AG09319 (cell line): ENCODE data around the gene JPH3.

Source experiments
- DNase-seq: peaks from one replicate; pipeline ENCODE4 v3.0.0-alpha.2; 2010; ENCODE audit warnings: low read depth; ENCODE audit errors: extremely low read depth
- TF ChIP-seq, protein P1 (sequence below): IDR thresholded peaks from 2 replicates; pipeline ENCODE4 v1.5.1; 2011; ENCODE audit warnings: low read depth, mild to moderate bottlenecking, inconsistent platforms, low read length, moderate library complexity

Gene JPH3

DNA sequence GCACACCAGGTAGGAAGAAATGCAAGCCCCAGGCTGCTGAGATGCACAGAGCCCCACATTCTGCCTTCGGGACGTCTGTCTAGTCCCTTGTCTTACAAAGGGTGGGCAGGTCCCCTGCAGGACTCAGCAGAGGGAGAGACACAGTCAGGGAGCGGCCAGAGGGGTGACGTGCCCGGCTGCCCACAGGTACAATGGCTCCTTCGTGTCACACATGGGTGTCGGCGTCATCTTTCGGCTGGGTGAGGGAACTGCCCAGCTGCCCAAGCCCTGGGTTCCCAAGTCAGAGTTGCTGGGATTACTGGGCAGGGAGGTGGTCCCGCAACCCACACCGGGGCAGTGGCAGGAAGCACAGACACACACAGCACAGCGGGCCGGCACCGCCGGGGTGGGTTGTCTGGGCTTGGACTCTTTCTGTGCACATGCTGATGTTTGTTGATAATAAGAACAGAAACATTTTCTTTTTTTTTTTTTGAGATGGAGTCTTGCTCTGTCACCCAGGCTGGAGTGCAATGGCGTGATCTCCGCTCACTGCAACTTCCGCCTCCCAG is 80.6 kb downstream of the JPH3 start:
- TF ChIP-seq, protein P1, sequence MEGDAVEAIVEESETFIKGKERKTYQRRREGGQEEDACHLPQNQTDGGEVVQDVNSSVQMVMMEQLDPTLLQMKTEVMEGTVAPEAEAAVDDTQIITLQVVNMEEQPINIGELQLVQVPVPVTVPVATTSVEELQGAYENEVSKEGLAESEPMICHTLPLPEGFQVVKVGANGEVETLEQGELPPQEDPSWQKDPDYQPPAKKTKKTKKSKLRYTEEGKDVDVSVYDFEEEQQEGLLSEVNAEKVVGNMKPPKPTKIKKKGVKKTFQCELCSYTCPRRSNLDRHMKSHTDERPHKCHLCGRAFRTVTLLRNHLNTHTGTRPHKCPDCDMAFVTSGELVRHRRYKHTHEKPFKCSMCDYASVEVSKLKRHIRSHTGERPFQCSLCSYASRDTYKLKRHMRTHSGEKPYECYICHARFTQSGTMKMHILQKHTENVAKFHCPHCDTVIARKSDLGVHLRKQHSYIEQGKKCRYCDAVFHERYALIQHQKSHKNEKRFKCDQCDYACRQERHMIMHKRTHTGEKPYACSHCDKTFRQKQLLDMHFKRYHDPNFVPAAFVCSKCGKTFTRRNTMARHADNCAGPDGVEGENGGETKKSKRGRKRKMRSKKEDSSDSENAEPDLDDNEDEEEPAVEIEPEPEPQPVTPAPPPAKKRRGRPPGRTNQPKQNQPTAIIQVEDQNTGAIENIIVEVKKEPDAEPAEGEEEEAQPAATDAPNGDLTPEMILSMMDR: no peak
- DNase-seq: no peak

GRCh38 chr16:87684106-87684677 is 81.9 kb downstream of the JPH3 start:
- no peak for DNase-seq
- TF ChIP-seq, protein P1: no peak

GRCh38 chr16:87684711-87685404 is 82.5 kb downstream of the JPH3 start:
- no peak for DNase-seq
- TF ChIP-seq, protein P1: no peak

DNA sequence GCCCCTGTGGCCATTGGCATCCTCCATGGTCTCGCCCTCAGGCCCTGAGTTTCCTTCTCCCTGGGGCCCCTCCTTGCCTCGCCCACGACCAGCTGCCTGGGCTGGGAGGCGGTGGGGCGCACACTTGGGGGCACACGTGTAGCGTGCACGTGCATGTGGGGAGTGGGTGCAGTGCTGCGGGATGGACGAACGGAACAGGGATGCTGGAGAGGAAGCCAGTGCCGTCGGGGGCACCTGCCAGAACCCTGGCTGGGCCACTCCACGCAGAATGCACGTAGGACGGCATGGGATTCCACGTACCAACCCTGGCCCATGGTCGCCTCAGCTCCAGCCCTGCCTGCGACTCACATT is 83.1 kb downstream of the JPH3 start:
- DNase-seq: no peak
- TF ChIP-seq, protein P1: no peak

DNA sequence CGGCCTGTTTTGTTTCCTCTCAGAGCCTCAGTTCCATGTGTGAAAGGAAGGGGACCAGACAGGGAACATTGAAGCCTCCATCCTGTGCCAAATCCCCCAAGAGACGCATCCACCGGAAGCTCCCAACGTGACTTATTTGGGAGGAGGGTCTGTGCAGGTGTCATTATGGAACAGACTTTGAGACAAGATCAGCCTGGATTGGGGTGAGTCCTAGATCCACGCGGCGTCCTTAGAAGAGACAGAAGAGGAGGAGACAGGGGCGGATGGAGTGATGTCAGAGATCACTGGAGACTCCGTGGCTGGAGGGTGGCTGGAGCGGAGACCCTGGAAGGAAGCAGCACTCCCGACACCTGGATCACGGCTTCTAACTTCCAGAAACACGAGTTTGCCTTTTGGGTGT is 83.5 kb downstream of the JPH3 start:
- no peak for DNase-seq
- TF ChIP-seq, protein P1: no peak

- DNase-seq: no peak
- TF ChIP-seq, protein P1: no peak
These were observed 84.4 kb downstream of the JPH3 start for GRCh38 chr16:87686697-87687096.

DNA sequence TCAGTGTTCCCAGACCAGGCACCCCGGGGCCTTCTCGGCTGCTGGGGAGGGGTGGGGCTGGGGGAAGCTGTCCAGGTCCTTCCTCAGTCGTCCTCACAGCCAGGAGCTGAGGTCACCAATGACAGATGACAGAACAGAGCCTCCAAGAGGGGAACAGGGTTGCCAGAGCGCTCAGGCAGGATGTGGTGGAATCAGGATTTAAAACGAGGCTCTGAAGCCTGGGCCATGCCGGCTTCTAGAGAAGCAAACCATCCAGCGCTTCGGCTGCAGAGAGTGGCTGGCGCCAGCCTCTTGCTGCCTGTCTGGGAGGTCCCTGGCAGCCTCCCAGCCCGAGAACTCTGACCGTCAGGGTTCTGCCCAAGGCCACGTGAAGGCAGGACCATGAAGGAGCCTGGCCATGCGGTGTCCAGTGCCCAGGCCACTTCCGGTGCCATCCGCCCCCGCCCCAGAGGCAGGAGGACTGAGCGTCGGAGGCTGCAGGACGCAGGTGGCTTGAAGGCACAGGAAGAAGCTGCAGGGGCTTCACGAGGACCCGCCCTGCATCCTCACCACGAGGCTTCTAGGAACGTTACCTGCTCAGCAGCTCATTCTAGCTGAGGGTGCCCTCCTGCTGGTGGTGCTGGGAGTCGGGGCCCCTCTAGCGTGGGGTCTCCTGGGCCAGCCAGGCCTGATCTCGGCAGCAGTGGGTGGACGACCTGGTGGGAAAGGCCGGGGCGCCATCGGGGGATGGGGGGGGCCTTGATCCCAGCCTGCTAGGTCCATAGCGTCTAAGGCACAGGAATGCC is 85.0 kb downstream of the JPH3 start:
- TF ChIP-seq, protein P1: no peak
- no peak for DNase-seq
